Fibroblast of villous mesenchyme (primary cell): Measurements from ENCODE around the gene ZKSCAN8. TPM values are rescaled to one million over a fixed set of nuclear protein-coding genes. Genes with fewer than 3 reads are reported as not detected.

Experiments used
- DNase-seq: peaks from one replicate; pipeline ENCODE4 v3.0.0-alpha.2; 2010; ENCODE audit warnings: low read depth
- H3K4me3 ChIP-seq: 2 replicates; pipeline ENCODE4 v1.5.1; 2011; ENCODE audit warnings: low read depth, mild to moderate bottlenecking, low read length
- CTCF ChIP-seq: IDR thresholded peaks from 2 replicates; pipeline ENCODE4 v1.5.1; 2012; ENCODE audit warnings: low read depth, mild to moderate bottlenecking, low read length; ENCODE audit not compliant: insufficient read depth
- total RNA-seq: library from RNA; depleted of rRNA; stranded (reverse); fragments of >200 nt; gene quantifications from 2 replicates; pipeline ENCODE4 v1.2.3, GENCODE V29; 2012

The ZKSCAN8 gene
- total RNA-seq, 1 donor = 20.3 TPM

GRCh38 chr6:28139860-28140543, 1.7 kb upstream of the ZKSCAN8 start:
- DNase-seq = peak; percentile 7
- H3K4me3 ChIP-seq = peak overlapping the region; percentile 1
- TF ChIP-seq CTCF = no peak

GRCh38 chr6:28140616-28141015, 1.1 kb upstream of the ZKSCAN8 start:
- no peak overlapping the region for H3K4me3 ChIP-seq
- TF ChIP-seq CTCF = no peak
- DNase-seq = no peak

- no peak for TF ChIP-seq CTCF
- peak overlapping the region; percentile 70 for H3K4me3 ChIP-seq
- peak; percentile 13 for DNase-seq
These were observed 763 bp downstream of the ZKSCAN8 start for GRCh38 chr6:28142446-28142845.

- no peak overlapping the region for H3K4me3 ChIP-seq
- DNase-seq = no peak
- no peak for TF ChIP-seq CTCF
These were observed 3.5 kb downstream of the ZKSCAN8 start for GRCh38 chr6:28145231-28145630.

GRCh38 chr6:28152531-28152930, 10.8 kb downstream of the ZKSCAN8 start:
- no peak for TF ChIP-seq CTCF
- H3K4me3 ChIP-seq = no peak overlapping the region
- DNase-seq = no peak

GRCh38 chr6:28153546-28153945, 11.9 kb downstream of the ZKSCAN8 start:
- H3K4me3 ChIP-seq = no peak overlapping the region
- no peak for DNase-seq
- TF ChIP-seq CTCF = no peak

GRCh38 chr6:28154357-28154756, 12.7 kb downstream of the ZKSCAN8 start:
- TF ChIP-seq CTCF = no peak
- DNase-seq = no peak
- H3K4me3 ChIP-seq = no peak overlapping the region
